ENCODE data around the gene NPHP1.

DNA sequence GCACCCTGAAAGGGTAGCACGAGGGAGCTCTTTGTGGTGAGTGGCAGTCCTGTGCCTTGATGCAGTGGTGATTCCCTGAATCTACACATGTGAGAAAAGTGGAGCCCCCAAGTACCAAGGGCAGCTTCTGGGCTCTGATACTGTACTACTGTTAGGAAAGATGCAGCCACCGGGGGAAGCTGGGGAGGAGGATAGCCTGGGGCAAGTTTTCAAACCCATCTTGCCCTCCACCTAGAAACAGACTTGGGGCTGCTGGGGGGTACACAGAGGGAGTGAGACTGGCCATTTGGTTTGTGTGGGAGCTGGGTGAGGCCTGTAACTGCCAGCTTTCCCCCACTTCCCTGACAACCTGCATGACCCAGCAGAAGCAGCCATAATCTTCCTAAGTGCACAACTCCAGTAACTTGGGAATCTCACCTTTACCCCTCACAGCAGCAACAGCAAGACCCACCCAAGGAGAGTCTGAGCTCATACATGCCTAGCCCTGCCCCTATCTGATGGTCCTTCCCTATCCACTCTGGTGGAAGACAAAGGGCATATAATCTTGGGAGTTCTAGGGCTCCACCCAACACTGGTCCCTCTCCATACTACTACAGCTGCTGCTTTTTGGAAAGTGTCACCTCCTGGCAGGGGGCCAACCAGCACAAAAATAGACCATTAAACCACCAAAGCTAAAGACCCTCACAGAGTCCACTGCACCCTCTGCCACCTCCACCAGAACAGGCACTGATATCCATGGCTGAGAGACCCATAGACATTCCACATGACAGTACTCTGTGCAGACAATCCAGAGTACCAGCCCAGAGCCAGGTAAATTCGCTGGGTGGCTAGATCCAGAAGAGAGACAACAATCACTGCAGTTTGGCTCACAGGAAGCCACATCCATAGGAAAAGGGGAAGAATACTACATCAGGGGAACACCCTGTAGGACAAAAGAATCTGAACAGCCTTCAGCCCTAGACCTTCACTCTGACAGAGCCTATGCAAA is 97.4 kb downstream of the NPHP1 start:
- TF ChIP-seq, protein P1, sequence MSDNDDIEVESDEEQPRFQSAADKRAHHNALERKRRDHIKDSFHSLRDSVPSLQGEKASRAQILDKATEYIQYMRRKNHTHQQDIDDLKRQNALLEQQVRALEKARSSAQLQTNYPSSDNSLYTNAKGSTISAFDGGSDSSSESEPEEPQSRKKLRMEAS (IDR thresholded peaks at IDR 0.05; ENCODE audit: insufficient read depth, insufficient read length) = no peak
- TF ChIP-seq, protein P2, sequence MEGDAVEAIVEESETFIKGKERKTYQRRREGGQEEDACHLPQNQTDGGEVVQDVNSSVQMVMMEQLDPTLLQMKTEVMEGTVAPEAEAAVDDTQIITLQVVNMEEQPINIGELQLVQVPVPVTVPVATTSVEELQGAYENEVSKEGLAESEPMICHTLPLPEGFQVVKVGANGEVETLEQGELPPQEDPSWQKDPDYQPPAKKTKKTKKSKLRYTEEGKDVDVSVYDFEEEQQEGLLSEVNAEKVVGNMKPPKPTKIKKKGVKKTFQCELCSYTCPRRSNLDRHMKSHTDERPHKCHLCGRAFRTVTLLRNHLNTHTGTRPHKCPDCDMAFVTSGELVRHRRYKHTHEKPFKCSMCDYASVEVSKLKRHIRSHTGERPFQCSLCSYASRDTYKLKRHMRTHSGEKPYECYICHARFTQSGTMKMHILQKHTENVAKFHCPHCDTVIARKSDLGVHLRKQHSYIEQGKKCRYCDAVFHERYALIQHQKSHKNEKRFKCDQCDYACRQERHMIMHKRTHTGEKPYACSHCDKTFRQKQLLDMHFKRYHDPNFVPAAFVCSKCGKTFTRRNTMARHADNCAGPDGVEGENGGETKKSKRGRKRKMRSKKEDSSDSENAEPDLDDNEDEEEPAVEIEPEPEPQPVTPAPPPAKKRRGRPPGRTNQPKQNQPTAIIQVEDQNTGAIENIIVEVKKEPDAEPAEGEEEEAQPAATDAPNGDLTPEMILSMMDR (IDR thresholded peaks at IDR 0.05; ENCODE audit: extremely low read depth in 1 of 2, insufficient read depth in 1 of 2, low read depth in 1 of 2, low read length in 2 of 2) = no peak
- TF ChIP-seq POLR2A (IDR thresholded peaks at IDR 0.05; ENCODE audit: low read depth, low read length) = no peak
- TF ChIP-seq POLR2AphosphoS5 (IDR thresholded peaks at IDR 0.05; ENCODE audit: insufficient read depth, low read depth, low read length) = no peak
- TF ChIP-seq EZH2 (IDR thresholded peaks at IDR 0.05; ENCODE audit: borderline replicate concordance, low read depth, low read length, severe bottlenecking) = no peak
- TF ChIP-seq JUN (IDR thresholded peaks at IDR 0.05; ENCODE audit: borderline replicate concordance, insufficient read depth, insufficient read length, low read depth) = no peak
- no peak for TF ChIP-seq FOS (IDR thresholded peaks at IDR 0.05; ENCODE audit: borderline replicate concordance, insufficient read depth, low read length)
- no peak for TF ChIP-seq GATA2 (IDR thresholded peaks at IDR 0.05; ENCODE audit: insufficient read depth, insufficient read length, low read depth, low read length)
